ENCODE data around the gene CSRNP3.
"Not testable (repeated sequence)": the region's sequence is repeated elsewhere in the genome, so short reads cannot be mapped to it uniquely, and the experiment has no call there.

The CSRNP3 gene

DNA sequence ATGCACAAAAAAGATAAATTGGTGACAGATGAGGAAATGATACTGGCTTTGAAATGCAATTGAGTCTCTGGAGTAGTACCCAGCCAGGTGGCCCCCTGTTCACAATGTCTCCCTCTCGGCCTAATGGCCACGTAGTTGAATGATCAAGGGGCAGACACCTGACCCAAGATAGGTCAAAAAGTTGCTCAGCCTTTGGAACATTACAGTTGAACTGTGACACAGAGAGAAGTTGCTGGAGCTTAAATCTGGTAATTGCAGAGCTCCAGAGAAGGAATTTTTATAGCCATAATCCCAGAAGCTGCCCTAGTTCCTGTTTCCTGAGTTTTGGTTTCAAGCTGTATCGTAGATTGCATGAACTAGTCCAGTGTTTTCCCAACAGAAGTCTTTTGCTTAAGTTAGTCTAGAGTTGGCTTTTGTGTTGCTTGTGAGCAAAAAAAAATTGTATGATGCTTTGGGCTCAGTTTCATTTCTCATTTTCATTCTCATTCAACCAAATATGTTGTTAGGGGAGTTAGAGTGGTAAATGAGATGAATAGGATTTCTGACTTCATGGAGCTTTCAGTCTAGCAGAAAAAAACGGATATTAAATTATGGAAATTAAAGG lies 117.9 kb downstream of the CSRNP3 start:
- no peak for DNase-seq (ENCODE audit: low read depth in 2 of 2)

DNA sequence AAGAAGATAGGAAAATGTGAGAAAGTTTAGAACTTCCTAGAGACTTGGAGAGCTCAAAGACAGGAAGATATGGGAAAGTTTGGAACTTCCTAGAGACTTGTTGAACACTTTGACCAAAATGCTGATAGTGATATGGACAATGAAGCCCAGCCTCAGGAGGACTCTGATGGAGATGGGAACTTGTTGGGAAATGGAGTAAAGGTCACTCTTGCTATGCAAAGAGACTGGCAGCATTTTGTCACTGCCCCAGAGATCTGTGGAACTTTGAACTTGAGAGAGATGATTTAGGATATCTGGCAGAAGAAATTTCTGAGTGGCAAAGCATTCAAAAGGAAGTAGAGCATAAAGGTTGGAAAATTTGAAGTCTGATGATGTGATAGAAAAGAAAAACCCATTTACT lies 121.5 kb downstream of the CSRNP3 start:
- not testable (repeated sequence) for DNase-seq (ENCODE audit: low read depth in 2 of 2)

DNA sequence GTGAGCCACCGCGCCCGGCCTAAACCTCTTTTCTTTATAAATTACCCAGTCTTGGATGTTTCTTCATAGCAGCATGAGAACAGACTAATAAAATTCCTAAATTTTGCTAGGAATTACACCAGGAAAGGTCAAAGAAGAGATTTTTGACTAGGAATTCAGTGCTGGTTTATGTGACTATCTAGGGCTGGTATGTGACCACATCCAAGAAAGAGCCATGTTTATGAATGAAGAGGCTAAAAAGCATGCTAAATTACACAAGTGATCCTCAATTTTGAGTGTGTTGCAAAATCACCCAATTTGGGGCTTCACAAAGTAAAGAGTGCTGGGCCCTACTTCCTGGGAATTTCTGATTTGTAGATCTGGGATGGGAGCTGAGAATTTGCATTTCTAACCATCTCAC lies 123.6 kb downstream of the CSRNP3 start:
- no peak for DNase-seq (ENCODE audit: low read depth in 2 of 2)

DNA sequence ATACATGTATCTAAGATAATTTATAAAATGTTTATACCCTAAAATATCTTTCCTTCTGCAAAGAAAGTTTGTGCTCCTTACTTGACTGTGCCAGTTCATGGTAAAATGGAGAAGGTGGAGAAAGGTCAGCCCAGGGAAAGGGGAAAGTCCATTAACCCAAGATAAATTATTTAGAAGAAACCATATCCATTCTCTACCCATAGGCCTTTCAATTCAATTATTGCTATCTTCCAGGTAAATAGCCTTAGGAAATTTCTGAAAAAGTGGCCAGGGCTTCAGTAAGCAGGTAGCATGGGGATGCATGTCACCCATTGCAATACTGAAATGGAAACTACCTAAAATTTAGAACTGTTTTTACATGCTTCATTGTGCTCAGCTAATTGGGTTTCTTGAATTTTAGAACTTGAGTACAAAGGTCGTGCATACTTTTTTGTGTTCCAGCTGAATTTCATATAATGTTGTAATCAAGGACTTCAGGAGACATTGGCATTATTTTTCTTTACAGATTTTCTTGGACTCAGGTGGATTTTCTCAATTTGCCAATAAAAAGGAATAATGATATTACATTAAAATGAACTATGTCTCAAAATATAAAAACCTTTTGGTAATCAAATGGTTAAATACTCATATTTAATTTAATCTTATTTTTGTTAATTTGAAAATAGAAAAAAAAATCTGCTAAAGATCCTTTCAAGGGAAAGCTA lies 124.9 kb downstream of the CSRNP3 start:
- DNase-seq (ENCODE audit: low read depth in 2 of 2), result no peak

DNA sequence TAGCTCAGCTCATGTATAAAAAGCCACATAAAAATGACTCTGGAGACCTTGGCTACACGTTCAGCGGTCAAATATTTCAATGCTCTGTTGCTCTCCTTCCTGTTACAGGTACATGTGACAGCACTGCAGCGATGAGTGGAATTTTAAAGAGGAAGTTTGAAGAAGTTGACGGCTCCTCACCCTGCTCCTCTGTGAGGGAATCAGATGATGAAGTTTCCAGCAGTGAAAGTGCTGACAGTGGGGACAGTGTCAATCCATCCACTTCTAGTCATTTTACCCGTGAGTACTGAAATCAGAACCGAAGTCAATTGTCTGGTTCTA lies 125.4 kb downstream of the CSRNP3 start:
- DNase-seq (ENCODE audit: low read depth in 2 of 2), result no peak

DNA sequence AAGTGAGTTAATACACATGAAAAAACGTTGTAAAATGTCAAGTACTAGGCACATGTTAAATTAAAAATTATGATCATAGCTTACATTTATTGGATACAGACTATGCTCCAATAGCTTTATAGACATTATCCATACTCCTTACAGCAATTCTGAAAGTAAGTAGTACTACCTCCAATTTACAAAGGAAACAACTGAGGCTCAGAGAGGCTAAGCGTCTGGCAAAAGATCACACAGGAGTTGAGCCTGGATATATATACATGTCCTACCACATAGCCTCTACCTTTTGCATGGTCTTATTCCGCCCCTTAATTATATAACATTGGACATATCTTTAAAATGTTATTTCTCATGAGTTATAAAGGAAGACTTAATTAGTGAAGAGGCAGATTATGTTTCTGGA lies 127.3 kb downstream of the CSRNP3 start:
- DNase-seq (ENCODE audit: low read depth in 2 of 2), result no peak

DNA sequence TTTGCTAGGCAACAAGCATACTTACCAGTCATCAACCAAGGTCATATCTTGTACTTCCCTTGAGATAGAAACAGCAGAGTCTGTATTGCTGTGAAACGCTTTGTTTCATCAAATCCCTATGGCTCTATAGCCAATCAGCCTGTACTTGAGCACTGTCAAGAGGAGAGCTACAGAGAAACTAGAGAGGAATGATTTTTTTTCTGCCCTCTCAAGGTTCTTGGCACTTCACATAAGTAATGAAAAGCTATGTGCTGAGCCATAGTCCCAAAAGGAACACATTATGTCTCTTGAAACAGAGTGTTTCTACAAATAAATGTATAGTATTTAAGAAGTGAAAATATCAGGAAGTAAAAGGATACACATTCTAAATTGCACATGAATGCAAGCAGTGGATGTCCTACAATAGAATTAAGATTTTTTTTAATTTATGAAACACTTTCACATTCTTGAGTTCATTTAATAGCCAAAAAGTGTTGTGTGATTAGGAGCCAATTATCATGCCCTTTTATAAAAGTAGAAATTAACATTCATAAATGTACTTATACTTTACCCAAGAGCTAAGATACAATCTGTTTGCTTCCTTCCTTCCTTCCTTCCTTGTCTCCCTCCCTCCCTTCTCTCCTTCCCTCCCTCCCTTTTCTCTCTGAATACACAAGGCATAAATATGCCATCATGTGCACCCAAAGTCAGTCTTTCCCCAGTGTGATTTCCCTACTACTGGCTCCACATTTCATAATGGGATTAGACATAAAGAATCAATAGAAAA lies 131.8 kb downstream of the CSRNP3 start:
- no peak for DNase-seq (ENCODE audit: low read depth in 2 of 2)

DNA sequence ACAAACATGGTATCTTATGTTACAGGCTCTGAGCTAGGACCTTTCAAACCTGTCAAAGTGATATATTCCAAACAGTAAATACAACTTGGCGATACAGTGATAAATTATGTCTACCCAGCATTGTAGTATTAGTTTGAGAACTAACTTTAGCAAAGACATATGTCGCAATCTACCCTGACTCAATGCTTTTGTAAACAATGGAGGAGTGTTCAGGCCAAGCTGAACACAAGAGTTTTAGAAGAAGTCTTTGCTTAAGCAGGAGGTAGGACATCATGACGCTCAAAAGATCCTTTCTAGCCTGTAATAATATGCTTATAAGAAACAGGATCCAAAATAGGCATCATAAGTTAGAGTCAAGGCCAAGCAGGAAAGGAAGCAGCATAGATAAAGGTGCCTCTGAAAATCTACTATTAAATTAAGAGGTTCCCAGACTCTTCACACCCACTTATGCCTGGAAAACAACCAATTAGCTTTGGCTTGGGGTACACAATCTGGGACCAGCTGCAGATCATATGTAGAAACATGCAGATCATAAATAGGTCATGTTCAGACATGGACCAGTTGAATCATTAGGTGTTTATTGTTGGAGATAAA lies 132.5 kb downstream of the CSRNP3 start:
- DNase-seq (ENCODE audit: low read depth in 2 of 2), result no peak

DNA sequence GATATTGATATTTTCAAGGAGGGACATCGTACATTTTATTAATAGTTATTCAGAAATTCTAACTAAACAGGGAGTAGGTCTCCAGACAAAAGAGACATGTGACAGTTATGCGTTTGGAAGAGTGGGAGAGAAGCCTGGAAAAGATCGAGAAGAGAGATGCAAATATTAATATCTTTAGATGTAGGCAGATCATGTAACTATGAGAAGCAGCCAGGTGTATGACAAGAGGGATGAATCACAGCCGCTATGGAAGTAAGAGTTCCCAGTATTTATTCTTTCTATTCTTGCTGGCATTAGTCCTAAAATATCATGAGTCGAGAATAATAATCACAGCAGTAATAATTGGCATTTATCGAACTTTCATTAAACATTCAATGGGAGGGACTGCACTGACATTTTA lies 140.2 kb downstream of the CSRNP3 start:
- DNase-seq (ENCODE audit: low read depth in 2 of 2), result no peak

DNA sequence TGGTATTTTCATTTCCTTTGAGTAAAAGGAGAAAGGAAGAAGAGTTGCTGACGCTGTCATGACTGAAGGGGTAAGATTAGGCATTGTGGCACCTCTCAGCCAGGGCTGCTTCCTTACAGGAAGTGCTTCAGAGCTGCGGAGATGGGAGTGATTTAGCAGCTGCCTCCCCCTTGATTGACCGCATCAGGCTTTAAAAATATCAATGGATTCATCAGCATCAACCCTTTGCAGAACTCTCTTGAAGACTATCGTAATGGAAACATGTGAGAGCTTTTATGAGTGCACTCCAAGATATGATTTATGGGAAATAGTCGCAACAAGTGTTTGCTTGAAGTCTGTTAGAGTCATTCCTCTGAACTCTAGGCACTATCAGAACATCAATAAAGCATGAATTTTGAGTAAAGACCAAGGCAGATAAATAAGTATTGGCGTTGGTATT lies 141.1 kb downstream of the CSRNP3 start:
- no peak for DNase-seq (ENCODE audit: low read depth in 2 of 2)

DNA sequence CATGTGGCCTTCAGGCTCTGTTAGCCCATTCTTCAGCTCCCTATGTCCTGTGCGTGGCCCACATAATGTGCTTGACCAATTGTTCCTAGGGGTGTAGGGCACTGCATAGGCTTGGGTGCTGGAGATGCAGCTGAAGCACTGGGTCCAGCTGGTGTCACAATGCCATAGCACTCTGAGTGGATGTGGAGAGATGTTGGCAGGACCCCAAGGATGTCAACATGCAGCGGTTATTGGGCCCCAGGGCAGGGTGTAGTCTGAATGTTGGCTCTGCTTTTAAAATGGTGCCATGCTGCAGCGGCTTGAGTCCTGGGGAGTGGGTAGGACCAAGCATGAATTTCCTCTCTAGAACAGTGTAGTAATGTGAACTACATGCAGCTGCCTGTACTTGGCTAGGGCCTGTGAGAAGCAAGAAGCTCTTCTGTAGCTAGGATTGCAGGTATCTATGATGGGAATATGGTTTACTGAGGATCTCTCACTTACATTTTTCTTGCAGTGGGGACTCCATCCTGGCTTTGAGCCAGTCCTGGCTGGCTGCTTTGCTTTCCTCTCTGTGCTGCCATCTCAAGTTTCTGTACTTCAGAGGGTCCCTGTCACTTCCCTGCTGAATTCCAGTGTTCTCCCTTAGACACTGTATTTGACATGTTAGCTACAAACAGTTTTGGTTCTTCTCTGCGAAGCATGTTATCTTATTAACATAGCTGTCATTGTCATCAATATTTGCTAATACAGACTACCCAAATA lies 148.4 kb downstream of the CSRNP3 start:
- DNase-seq (ENCODE audit: low read depth in 2 of 2), result no peak

DNA sequence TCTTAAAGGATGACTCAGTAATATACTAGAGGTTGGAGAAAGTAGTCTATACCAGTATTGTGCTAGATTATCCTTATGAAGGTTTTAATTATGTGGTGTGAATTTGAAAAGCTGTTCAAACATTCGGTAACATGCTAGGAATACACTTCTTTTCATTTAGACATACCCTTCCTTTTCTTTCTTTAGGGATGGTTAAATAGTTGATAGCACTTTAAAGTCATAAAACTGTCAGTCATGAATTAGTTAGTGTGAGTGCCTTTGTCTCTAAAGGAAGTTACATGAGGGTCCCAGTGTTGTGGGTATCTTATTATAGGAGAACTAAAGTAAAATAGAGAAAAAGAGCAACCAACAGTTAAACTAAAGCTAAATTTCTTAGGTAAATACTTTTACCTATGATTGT lies 149.3 kb downstream of the CSRNP3 start:
- DNase-seq (ENCODE audit: low read depth in 2 of 2), result no peak

DNA sequence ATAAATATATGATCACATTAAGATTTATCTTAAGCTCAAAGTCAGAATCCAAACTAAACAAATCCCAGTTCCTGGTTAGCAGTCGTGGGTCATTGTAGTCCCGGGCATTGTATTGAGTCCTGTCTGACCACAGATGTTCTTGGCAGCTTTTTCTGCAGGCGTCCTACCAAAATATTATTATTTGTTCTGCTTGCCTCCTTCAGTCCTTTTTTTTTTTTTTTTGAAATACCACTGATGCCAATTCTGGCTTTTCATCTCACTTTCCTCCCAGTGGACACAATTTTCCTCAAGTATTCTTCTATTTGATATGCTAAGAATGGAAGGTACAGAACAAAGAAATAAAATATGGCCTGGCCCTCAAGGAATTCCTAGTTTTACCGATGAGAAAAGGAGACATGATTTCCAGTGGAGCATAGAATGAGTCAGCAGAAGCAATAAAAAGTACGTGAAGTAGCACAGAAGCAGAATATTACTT lies 151.6 kb downstream of the CSRNP3 start:
- DNase-seq (ENCODE audit: low read depth in 2 of 2), result no peak

DNA sequence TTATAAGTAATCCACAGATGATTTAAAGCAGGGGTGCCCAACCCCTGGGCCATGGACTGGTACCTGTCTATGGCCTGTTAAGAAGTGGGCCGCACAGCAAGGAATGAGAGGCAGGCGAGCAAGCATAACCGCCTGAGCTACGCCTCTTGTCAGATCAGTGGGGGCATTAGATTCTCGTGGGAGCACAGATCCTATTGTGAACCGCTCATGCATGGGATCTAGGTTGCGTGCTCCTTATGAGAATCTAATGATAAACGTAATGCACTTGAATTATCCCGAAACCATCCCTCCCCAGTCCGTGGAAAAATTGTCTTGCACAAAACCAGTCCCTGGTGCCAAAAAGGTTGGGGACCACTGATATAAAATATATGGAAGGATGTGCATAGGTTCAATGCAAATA lies 153.7 kb downstream of the CSRNP3 start:
- DNase-seq (ENCODE audit: low read depth in 2 of 2), result no peak

DNA sequence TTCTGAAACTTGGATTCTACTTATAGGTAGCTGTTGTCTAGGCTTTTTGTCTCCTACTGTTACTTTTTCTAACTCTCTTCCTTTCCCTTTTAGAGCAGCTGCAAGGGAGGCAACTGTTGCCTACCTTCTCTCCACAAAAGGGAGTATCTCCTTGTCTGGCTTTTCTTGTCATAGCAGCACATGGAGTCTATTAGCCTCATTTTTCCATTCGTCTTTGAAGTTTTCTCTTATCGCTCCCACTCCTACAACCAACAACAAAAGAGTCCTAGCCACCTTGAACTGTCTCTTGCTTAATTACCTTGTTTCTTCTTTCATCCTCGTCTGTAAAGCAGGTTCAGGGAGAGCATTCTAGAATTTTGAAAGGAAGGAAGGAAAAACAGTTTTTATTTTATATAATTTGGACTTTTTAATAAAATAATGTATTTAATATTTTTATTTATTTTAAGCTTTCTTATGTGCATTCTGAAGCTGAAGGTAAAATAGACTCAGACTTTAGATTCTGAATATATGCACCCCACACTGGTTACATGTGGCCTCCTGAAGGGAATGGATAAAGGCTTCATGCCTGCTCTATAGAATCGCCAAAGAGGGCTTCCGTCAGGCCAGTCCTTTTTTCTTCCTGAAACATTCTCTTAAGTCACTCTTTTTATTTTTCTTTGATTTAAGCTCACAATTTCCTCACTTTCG lies 154.4 kb downstream of the CSRNP3 start:
- DNase-seq (ENCODE audit: low read depth in 2 of 2), result no peak

DNA sequence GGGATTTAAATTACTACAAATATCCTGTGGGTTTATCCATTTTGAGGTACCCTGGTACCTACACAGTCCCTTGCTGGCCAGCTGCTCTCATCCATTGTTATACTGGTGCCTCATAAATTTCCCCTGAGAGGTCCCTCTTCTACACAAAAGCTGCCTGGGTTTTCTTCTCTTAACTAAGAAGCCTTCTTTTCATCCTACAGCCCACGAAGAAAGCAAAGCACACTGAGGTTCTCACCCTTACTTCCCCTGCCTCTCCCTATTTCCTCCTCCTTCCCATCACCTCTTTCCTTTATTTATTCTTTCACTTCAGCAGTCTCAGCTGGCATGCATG lies 154.9 kb downstream of the CSRNP3 start:
- DNase-seq (ENCODE audit: low read depth in 2 of 2), result no peak

DNA sequence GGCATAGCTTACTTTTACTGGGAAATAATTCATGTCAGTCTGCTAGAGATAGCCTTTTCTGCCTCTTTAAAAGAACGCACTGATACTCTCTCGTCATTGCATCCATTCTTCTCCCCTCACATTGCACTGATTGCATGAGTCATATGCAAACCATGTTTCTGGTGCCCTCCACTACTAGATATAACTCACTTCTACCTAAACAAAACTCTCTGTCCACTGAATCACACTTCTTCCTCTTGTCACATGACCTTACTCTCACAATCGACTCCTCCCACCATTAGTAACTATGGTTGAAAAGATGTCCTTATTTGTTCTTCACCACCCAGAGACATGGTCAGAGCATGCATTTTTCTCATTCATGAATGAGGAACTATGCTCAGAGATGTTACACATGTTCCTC lies 158.0 kb downstream of the CSRNP3 start:
- DNase-seq (ENCODE audit: low read depth in 2 of 2), result no peak

DNA sequence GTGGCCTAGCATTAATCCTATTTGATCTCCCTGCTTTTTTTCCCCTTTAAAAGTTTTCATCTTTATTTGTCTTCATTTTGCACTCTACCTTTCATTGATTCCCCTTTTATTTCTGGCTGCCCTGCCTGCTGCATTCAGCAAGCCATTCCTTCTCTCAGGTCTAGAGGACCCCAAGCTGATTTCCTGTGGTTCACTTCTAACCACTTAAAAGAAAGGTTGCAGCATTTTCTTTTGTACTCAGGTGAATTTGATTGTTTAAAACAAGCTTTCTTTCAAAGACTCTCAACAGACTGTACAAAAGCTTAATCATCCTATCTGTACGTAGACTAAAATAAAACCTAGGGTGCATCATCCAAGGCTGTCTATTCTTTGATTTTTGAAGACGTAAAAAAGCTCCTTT lies 160.3 kb downstream of the CSRNP3 start:
- DNase-seq (ENCODE audit: low read depth in 2 of 2), result no peak

DNA sequence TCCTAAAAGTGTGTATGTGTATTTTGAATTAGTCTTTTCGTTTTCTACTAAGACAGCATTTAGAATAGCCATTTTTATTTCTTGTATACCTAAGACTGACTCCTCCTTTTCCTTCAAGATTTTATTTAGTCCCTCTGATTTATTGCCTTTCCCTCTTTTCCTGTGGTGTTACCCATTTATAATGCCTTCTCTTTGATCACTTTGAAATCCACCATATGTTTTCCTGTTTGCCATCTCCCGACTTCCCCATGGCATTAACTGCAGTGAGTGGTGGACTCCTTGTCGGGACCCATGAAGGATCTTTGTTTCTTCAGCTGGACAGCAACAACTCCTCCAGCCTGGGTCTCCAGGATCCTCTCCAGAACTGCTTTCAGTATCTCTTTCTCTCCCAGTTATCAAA lies 160.7 kb downstream of the CSRNP3 start:
- DNase-seq (ENCODE audit: low read depth in 2 of 2), result no peak

DNA sequence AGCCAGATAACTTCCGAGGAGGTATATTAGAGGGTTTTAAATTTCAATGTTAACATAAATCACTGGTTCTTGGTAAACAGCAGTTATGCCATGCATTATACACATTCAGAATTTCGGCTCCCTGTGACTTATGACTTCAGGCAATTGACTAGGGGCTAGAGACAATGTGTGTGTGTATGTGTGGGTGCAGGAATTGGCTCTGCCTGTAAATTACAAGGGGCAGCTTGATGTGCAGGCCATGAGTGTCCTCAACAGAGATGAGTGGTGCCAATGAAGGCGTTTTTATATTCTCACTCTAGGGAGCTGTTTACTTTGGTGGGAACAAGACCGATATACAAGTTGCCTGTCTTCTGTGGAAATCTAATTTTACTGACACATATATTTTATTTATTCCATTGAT lies 161.6 kb downstream of the CSRNP3 start:
- no peak for DNase-seq (ENCODE audit: low read depth in 2 of 2)

DNA sequence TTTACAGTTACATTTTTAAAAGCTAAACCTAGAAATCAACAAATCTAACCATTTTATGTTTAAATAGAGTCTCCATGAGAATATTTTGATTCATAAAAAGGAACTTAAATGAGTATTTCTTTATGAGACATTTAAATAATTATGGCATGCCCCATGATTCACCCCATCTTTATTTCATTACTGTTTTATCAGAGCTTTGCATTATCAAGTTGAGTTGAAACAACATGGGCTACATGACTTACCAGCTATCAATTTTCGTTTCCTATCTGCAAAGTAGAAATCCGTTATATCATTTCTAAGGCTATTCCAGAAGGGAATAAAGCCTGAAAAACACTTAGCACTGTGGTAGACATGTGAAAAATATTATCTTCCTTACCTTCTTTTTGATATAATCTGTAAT lies 163.1 kb downstream of the CSRNP3 start:
- no peak for DNase-seq (ENCODE audit: low read depth in 2 of 2)

DNA sequence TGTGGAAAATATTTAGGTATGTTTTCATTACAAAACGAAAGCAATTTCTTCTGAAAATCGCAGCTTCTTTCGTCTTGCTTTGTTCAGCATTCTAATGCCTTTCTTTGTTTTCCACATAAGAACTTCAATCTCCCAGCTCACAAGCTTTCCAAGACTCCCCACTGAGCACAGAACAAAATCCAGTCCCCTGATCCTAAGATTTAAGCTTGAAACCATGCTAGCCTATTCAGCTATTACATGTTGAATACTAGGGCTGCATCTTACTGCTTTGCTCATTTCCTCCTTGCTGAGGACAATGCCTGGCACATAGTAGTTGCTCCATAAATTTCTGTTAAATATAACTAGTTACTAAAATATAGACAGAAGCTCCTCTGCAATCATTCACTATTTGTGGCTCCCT lies 163.9 kb downstream of the CSRNP3 start:
- DNase-seq (ENCODE audit: low read depth in 2 of 2), result no peak
